HG02938 (cell line): Measurements from ENCODE around the gene JAZF1.

ENCODE experiments used
- ATAC-seq: cut with Tn5 transposase; IDR thresholded peaks from one replicate; pipeline ENCODE4 v1.9.1; 2021; ENCODE audit warnings: mild to moderate bottlenecking, moderate library complexity; ENCODE audit not compliant: unreplicated experiment

Gene JAZF1

DNA sequence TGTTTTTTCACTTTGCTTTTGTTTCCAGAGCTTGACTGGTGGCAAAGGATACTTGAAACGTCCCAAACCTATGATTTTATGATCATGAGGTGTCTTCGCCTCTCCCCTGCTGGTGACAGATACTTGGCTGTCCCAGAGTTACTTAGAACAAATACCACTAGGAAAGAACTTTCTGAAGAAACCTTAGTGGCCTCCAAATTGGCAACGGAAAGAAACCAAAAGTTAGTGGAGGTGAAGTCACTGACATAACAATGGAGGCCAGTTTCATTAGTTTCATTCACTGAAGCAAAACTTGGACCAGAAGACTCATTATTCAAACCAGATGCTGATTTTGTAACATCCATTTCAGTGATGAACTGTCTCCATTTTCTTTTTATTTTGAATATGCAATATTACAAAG is 68.6 kb downstream of the JAZF1 start:
- ATAC-seq, result no peak

DNA sequence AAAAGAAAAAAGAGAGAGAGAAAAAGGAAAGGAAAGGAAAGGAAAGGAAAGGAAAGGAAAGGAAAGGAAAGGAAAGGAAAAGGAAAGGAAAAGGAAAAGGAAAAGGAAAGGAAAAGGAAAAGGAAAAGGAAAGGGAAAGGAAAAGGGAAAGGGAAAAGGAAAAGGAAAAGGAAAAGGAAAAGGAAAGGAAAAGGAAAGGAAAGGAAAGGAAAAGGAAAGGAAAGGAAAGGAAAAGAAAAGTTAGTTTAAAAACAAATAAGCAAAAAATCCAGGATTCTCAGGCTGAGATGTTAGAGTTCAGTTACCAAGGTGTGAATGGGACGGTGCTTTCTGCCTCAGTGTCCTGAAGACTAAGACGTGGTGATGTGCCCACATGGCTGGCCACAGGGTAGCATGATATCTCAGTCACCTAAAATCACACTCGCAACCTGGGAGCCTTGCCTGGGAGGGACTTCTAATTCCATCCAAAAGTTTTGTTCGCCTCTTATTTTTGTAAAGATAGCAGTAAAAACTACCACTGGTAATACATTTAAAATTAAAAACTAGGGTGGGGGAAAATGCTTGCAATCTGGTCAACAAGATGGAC is 70.1 kb downstream of the JAZF1 start:
- ATAC-seq, result no peak

DNA sequence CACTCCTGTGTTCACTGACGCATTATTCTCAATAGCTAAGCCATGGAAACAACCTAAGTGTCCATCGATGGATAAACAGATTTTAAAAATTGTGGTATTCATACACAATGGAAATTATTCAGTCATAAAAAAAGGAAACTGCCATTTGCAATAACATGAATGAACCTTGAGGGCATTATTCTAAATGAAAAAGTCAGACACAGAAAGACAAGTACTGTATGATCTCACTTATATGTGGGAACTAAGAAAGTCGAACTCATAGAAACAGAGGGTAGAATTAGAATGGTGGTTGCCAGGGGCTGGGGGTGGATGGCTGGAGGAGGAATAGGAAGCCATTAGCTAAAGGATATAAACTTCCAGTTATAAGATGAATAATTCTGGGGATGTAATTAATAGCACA is 71.8 kb downstream of the JAZF1 start:
- ATAC-seq, result no peak

DNA sequence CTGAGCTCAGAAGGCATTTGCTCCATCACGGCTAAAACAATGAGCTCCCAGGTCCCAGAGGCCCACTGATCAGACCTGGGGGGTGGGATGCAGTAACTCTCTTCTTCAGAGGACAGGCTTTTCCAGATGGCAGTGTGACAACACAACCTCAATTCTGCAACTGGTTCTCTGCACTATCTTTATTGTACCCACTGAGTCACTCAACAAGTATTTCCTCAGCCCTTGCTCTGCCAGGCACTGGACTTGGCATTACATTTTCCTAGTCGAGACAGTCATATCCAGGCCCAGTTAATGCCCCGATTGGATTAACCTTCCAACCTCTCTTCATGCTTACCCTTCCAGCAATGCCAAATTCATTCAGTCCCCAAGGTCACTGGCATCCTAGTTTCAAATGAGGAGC is 72.6 kb downstream of the JAZF1 start:
- ATAC-seq, result no peak

DNA sequence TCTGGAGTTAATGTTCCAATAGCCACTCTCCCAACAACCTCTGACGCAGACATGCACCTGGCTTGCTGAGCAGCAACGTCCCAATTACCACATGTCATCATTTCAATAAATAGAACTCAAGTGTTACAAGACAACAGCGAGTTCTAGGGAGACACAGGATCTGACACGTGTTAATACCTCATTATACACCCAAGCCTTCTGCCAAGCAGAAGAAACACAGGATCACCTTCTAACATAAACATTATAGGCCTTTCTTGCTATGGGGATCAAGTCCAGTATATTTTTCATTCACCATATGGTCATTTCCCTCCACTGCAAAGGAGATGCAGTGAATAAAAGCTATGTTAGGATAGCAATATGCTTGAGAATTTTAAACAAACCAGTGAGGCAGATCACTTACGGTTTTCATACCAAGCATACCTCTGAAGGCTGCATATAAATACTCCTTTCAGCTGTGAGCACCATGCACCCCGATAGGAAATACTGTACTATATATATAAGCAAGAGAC is 74.2 kb downstream of the JAZF1 start:
- no peak for ATAC-seq

DNA sequence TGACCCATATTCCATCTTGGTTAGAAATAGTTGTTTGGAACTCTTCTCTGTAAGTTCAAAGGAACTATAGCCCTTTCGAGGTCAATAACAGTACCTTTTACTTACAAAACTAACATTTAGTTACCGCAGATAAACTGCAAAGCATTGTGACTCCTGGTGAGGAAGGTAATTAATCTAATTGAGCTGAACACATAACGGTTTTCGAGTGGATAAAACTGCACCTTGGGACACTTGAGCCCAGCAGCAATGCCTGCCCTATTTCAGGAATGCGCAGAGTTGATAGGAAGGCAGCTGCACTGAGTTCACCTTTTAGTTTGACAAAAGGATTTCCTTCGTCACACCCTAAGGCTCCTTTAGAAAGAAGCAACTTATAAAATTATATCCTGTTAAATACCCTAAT is 75.4 kb downstream of the JAZF1 start:
- ATAC-seq, result no peak

DNA sequence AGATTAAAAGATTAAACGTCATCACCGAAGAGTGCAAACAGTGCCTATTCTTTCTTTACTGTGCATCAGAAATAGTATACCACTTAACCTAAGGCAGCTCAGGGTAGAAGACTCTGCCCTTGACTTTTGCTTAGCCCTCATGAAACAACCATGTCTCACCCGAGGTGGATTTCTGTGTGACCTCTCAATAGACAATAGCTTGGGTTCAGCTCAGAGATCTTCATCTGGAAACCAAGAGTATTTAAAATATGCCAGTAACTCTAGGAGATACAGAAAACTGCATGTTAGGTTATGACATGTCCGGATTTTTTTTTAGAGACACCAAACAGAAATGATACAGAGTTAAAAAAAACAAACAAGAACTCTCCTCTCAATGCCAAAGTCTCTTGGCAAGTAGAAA is 75.8 kb downstream of the JAZF1 start:
- ATAC-seq, result no peak

DNA sequence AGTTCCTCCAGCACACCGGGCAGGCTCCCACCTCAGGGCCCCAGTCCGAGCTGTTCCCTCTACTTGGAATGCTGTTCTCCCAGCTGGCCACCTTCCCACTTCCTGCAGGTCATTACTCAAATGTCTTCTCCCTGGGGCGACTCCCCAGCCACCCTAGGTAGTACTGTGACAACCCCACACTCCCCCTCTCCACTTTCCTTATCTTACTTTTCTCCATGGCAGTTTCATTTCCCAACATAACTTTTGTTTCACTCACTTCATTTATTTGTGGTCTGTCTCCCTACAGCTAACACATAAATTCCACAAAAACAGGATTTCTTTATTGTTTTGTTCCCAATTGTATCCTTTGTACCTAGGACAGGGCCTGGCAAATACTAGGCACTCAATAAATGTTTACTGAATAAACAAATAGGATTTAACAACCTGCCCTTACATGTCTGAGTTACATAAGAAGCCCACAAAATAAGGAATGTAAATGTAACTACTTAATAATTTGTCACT is 76.5 kb downstream of the JAZF1 start:
- ATAC-seq, result no peak

DNA sequence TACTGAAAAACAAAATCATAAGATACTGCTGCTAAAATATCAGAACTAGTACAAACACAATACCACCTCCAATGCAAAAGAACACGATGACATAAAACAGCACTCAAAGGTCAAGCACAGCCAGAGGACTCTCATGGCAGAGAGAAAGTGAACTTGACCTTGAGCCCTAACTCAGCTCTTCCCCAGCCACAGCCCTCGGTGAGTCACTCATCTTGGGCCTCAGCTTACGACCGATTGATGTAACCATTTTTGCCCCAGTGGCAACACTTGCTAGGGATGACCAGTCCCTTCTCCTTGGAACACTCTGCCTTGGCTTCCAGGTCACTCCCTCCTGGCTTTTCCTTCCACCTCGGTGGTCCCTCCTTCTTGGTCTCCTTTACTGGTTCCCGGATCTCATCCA is 77.8 kb downstream of the JAZF1 start:
- ATAC-seq, result no peak

DNA sequence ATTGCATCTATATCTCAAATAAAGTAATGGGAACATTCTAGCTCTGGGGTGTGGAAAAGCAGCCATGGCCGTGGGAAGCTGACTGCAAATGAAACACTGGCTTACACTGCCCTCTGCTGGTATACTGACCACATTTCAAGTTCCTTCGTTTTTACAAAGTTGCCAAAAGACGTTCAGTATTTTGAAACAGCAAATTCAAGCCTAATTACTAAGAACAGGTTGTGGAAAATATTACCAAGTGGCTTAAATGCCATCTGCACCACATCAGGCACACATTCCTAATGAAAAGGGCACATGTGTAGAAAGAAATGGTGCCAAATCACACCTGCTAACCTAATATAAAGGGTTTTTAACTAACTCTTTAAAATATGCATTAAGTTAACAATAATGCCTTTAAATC is 83.9 kb downstream of the JAZF1 start:
- no peak for ATAC-seq

DNA sequence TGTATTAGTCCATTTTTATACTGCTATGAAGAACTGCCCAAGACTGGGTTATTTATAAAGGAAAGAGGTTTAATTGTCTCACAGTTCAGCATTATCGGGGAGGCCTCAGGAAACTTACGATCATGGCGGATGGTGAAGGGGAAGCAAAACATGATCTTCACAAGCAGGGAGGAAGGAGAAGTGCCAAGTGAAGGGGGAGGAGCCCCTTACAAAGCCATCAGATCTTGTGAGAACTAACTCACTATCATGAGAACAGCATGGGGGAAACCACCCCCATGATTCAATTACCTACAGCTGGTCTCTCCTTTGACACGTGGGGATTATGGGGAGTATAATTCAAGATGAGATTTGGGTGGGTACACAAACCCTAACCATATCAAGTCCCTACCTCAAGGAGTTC is 85.4 kb downstream of the JAZF1 start:
- no peak for ATAC-seq

DNA sequence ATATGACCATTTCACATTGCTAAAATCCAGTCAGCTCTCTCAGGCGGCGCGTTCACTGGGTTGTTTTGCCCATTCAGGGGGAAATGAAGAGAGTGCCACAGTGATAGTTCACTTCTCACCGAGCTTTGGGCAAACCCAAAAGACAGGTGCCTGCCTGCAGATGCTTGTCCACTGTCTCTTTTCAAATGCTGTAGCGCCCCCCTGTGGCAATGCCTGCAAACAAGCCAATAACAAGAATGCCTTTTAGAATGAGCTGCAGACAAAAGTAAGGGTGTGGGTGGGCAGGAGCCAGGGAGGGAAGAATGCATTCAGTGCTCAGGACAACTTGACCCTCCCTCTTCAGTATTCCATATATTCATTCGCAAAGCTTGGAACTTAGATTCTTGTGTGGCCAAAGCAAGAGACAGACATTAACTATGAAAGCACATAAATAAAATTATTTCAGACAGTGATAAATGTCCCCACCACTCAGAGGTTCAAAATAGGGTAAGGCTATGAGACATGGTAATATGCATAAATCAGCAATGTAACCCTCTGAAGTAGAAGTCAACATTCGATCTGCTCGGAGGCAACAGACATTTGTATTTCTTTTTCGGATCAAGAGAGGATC is 86.9 kb downstream of the JAZF1 start:
- no peak for ATAC-seq

DNA sequence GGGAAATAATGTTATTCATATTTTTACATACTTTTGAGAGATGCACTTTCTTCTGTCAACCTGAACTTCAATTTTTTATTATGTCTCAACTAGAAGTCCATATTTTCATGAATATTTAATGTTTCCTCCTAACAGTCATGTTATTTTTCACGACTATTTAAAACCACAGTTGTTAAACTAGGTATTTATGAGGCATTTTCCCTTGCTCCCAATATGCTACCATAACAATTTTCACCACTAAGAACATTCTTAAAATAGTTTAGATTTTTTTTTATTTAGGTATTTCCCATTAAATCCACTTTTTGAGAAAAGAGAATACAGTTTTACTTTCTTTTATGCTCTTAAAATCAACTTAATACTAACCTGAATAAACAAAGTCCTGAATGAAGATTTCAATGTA is 89.4 kb downstream of the JAZF1 start:
- ATAC-seq, result no peak

DNA sequence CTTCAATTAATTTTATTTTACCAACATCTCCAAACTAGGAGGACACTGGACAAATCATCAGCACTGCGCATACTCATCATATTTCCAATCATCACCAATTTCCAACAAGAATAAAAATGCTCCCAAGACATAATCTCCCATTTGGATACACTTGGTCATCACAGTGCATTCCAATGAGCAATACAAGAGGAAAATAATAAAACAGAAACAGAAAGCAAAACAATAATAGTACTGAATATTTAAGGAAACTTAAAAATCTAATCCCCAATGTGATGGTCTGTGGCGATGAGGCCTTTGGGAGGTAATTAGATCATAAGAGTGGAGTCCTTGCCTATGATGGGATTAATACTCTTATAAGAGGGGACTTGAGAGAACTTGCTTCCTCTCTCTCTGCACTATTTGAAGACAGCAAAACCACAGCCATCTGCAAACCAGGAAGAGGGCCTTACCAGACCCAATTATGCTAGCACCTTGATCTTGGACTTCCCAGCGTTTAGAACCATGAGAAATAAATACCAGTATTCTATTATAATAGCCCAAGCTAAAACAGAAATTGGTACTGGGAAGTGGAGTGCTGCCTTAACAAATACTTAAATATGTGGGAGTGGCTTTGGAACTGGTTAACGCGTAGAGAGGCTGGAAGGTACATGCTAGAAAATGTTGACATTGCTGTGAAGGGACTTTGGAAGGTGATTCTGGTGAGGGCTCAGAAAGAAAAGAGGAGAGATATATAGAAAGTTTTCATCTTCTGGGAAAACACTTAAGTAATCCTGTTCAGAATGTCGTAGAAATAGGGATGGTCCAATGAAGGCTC is 91.5 kb downstream of the JAZF1 start:
- ATAC-seq, result no peak

DNA sequence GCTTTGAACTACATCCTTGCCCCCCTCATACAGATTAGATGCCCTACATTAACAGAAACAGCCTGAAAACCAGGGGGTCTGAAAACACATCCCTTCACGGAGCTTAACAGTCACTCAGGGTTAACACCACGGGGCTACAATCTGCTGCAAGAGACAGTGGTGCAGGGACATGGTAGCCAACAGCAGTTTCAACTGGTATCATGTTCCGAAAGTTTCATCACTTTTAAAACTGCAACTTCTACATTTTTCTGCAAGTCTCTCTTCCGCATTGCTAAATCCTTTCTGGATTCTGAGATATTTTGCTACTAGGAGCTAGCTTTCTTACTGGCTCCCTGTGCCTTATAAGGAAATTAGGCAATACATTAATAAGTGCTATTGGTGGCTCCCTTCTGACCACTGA is 92.6 kb downstream of the JAZF1 start:
- ATAC-seq, result no peak

DNA sequence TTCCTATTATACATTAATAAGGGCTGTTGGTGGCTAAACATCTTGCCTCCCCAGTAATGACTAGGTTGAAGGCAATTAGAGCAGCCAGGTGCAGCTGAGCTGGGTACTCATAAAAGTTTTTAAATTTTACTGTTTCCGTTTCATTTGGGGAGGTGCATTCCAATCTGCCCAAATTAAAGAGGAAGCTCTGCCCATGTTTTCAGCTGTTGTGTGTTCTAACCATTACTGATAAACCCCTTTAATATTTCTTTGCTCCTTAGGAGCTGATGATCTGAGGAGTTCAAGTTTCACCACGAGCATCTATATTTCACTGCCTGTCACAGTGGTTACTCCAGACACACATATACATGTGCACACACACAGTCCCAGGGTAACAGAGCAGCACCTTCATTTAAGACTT is 94.4 kb downstream of the JAZF1 start:
- no peak for ATAC-seq

DNA sequence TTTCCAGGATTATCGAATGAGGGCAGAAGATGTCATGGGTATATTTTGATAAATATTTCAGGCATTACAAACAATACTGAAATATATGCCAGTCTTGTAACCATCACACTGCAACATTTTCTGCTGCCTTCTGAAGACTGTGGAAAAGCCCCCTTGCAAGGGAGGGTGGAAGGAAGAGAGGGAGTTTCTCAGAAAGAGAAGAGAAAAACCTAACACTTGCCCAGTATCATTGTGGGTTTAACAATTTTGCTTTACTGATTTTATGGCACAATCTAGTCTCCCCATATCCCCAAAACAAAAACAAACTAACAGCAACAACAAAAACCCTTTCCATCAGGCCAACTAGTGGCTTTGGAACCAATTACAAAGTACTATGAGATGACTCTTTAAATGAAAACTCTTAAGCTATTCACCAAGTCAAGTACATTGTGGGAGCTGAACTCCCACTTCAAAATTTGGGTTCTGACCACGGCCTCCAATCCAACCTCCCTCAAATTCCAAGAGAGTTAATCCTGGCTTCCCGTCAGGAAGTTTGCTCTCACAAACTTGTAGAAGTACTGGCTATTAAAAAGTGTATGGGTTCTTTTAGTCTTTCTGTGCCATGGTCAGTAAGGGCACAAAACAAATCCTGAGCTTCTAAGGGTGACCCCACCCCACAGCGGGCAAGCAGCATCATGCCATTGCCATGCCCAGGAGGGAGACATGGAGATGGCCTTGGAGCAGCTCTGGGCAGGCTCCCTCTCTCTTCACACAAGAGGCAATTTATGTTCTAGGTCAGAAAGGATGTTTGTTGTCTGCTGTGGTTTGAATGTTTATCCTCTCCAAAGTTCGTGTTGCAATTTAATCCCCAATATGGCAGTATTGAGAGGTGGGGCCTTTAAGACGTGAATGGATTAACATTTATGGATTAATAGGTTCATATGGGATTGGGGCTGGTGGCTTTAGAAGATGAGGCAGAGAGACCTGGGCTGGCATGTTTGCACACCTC is 96.3 kb downstream of the JAZF1 start:
- ATAC-seq, result no peak

DNA sequence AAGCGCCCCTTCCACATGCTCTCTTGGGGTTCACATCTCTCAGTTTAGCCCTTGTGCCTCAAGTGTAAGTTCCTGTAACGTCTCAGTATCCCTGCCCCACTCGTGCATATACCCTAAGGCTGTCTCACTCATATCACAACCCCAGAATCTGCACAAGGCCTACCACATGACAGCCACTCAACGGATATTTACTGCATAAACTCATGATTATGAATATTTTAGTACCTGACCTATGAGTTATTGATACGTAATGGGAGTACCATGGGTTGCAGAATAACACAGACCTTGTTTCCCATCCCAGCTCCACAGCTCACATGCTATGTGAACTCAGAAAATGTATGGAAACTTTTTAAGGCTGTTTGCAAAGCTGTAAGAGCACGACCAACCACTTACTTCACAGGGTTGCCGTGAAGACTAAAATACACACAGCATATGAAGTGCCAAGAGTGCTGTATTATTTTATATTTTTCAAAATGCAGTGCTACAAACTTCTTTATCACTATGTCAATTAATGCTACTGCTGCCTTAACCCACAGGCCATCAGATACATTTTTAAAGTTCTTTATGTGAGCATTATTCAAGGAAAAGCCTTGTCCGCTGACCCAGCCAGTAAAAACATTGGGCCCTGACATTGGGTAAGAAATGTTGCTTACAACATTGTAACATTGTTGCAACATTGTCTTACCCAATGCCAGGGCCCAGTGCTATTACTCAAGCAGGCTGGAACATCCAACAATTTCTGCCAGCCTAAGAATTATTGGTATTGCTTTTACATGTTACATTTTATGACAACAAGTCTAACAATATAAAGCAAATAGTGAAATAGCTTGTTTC is 97.2 kb downstream of the JAZF1 start:
- ATAC-seq, result no peak

DNA sequence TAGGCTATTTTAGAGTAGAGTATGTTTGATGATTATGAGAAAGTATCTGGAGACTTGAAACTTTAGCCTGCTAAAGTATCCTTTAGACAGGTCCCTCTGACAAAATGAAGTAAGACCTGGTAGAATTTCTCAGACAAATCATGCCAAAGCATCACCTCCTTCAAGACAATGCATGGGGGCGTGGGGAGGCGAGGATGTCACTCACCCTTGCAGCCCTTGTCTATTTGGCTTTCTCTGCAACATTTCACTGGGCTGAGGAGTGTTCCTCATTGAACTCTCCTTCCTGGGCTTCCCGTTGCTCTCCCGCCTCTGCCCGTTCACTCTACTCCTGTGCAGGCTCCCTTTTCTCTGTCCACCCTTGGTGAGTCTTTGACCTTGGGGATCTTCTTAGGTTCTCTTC is 98.5 kb downstream of the JAZF1 start:
- no peak for ATAC-seq

DNA sequence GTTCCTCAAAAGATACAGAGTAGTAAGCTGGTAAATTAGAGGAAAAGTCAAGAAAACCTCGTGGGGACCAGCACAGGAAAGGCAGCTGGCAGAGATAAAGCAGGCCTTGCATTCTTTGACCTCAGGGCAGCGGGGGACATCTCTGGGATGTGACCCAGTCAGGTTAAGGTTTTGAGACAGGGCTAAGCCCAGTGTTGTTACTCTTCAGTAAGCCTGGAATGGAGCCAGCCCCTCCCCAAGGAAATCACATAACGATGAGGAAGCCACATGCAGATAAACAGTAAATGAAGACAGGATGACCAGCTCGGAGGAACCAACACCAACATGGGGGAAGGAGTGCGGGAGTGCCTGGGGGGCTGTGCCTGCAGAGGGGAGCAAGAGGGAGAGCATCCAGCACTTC is 99.6 kb downstream of the JAZF1 start:
- ATAC-seq, result no peak
